SH-SY5Y (cell line): ENCODE measurements around the gene PLEKHO2.

Source experiments
- GATA2 ChIP-seq: IDR thresholded peaks from 2 replicates; pipeline ENCODE4 v1.6.1; 2011; ENCODE audit warnings: mild to moderate bottlenecking, low read depth, low read length
- GATA3 ChIP-seq: IDR thresholded peaks from 2 replicates; pipeline ENCODE4 v1.6.1; 2011; ENCODE audit warnings: low read depth, mild to moderate bottlenecking, low read length, moderate library complexity

- TF ChIP-seq GATA2, result no peak
- TF ChIP-seq GATA3, result no peak
Observed at GRCh38 chr15:64892847-64893403, 51.2 kb downstream of the PLEKHO2 start.
